GM23248 (cell line): ENCODE results near the gene PRH2. TPM values are rescaled to one million over a fixed set of nuclear protein-coding genes. Genes with fewer than 3 reads are reported as not detected.

ENCODE experiments used
- DNase-seq: peaks from one replicate; pipeline ENCODE4 v3.0.0-alpha.2; 2015
- H2AFZ ChIP-seq: fragments of 200-600 bp; sonication (generic); 2 replicates; pipeline ENCODE4 v1.6.1; 2016; ENCODE audit warnings: antibody characterized with exemption
- H3F3A ChIP-seq: fragments of 200-600 bp; sonication (generic); 2 replicates; pipeline ENCODE4 v1.6.1; 2016; ENCODE audit warnings: mild to moderate bottlenecking, antibody characterized with exemption, mixed run types; ENCODE audit not compliant: insufficient read depth
- H3K27ac ChIP-seq: fragments of 200-600 bp; sonication (generic); 2 replicates; pipeline ENCODE4 v1.5.1; 2016; ENCODE audit warnings: mild to moderate bottlenecking
- H3K27me3 ChIP-seq: fragments of 200-600 bp; sonication (generic); replicated peaks from 2 replicates; pipeline ENCODE4 v1.6.1; 2016; ENCODE audit warnings: mild to moderate bottlenecking; ENCODE audit not compliant: insufficient read depth
- H3K36me3 ChIP-seq: fragments of 200-600 bp; sonication (generic); 2 replicates; pipeline ENCODE4 v1.6.1; 2016; ENCODE audit warnings: low read depth, mild to moderate bottlenecking
- H3K4me1 ChIP-seq: fragments of 200-600 bp; sonication (generic); 2 replicates; pipeline ENCODE4 v1.6.1; 2016; ENCODE audit warnings: mild to moderate bottlenecking; ENCODE audit not compliant: insufficient read depth
- H3K4me2 ChIP-seq: fragments of 200-600 bp; sonication (generic); one replicate; pipeline ENCODE4 v1.6.1; 2016; ENCODE audit warnings: mild to moderate bottlenecking; ENCODE audit not compliant: unreplicated experiment
- H3K4me3 ChIP-seq: fragments of 200-600 bp; sonication (generic); 2 replicates; pipeline ENCODE4 v1.5.1; 2016; ENCODE audit warnings: mild to moderate bottlenecking
- H3K79me2 ChIP-seq: fragments of 200-600 bp; sonication (generic); 2 replicates; pipeline ENCODE4 v1.6.1; 2016; ENCODE audit warnings: mild to moderate bottlenecking; ENCODE audit not compliant: insufficient read depth
- H3K9ac ChIP-seq: fragments of 200-600 bp; sonication (generic); 2 replicates; pipeline ENCODE4 v1.6.1; 2016; ENCODE audit warnings: mild to moderate bottlenecking
- H3K9me2 ChIP-seq: fragments of 200-600 bp; sonication (generic); 2 replicates; pipeline ENCODE4 v1.6.1; 2016; ENCODE audit warnings: mixed run types, mild to moderate bottlenecking, moderate library complexity; ENCODE audit not compliant: insufficient read depth
- H3K9me3 ChIP-seq: fragments of 200-600 bp; sonication (generic); one replicate; pipeline ENCODE4 v1.6.1; 2017; ENCODE audit warnings: low read depth
- H4K20me1 ChIP-seq: fragments of 200-600 bp; sonication (generic); 2 replicates; pipeline ENCODE4 v1.6.0; 2016; ENCODE audit not compliant: insufficient read depth
- EZH2 ChIP-seq: fragments of 200-600 bp; sonication (generic); IDR thresholded peaks from 2 replicates; pipeline ENCODE4 v1.6.1; 2018; ENCODE audit warnings: antibody characterized with exemption, mild to moderate bottlenecking; ENCODE audit not compliant: insufficient read depth, poor library complexity, severe bottlenecking
- EZH2phosphoT487 ChIP-seq: fragments of 200-600 bp; sonication (generic); IDR thresholded peaks from 2 replicates; pipeline ENCODE4 v1.6.1; 2018; ENCODE audit warnings: antibody characterized with exemption, moderate library complexity, mild to moderate bottlenecking, low read depth; ENCODE audit not compliant: insufficient read depth
- WGBS, 2 experiments: methylation state at CpG; one replicate each; pipeline ENCODE4 v1.1.6; 2015 to 2017; ENCODE audit warnings: low lambda C conversion rate in 2 of 2, low coverage in 1 of 2; ENCODE audit errors: missing lambda C conversion rate in 2 of 2; 5-methylcytosine and 5-hydroxymethylcytosine counted together
- in situ Hi-C: fragments of 300-500 bp; cut with MboI; formaldehyde crosslinking; loops from 2 replicates; pipeline ENCODE4 v1.15.0; 2020
- polyA plus RNA-seq: library from polyadenylated mRNA; unstranded; fragments of >200 nt; fragmentation: Nextera tagmentation; extraction: Ambion mirVana; gene quantifications from 2 replicates; pipeline ENCODE4 v1.2.1, GENCODE V29; 2016
- total RNA-seq: library from RNA; depleted of rRNA; stranded (reverse); fragments of >200 nt; shearing (Covaris generic); gene quantifications from 2 replicates; pipeline ENCODE4 v1.2.3, GENCODE V29; 2014; rRNA removed

The PRH2 gene
- total RNA-seq (2.5 TPM in 1 of 2 replicates, not detected in the other), polyA plus RNA-seq (0.53 TPM in 1 of 2 replicates, not detected in the other)

GRCh38 chr12:10928746-10929286 is at the start of gene PRH2:
Gene PRH2 (plus strand): TSS chr12:10929236. CDS start chr12:10929274, 38 bp downstream.
- in situ Hi-C loops, result no loop called here
- 83 to 87% methylated on average over 5 of the region's 5 CpGs for WGBS, 2 experiments

DNA sequence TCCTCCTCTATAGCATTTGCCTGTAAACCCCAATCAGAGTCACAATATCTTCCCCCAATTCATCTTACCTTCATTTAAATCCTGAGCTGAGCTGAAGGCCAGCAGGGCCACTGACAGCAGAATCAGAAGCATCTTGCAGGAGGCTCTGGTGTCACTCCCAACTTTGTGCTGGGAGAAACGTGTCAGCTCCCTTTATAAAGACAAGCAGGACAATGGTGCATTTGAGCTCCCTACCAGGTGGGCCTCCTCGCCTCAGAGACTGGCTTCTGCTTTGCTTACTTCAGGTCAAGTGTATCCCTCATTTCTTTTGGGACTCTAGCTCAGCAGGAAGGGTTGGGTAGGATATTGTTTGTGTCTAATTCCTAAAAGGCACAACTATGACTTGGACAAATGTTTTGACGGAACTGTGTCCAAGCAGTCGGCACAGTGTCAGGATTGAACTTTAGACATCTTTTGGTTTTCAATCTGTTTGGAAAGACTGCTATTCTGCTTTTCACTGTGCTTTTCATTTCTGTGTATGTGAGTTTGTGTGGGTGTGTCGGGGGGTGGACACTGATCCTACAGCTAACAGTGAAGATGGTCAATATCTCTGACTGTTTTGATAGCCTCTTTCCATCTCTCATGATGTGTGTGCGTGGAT is 44.8 kb upstream of the PRH2 start, which contains the start of gene PRH1:
Gene PRH1 (minus strand): TSS at position 170 of the 640 bp plus-strand sequence. CDS start 38 bp downstream, at position 132.
- H3K4me2 ChIP-seq, result no peak within 1 kb of the TSS
- no peaks in the 10 kb centered on the region for H3K36me3 ChIP-seq
- H3K79me2 ChIP-seq, result no peaks in the 10 kb centered on the region
- H3F3A ChIP-seq, result no peaks in the 10 kb centered on the region
- no peak within 1 kb of the TSS for H3K9ac ChIP-seq
- no peak within 1 kb of the TSS for H3K4me3 ChIP-seq
- H3K27ac ChIP-seq, result no peak within 1 kb of the TSS
- H3K27me3 ChIP-seq, result no peaks in the 10 kb centered on the region
- H3K9me3 ChIP-seq, result no peaks in the 10 kb centered on the region
- H3K9me2 ChIP-seq, result no peaks in the 10 kb centered on the region
- TF ChIP-seq EZH2 (no peak), EZH2phosphoT487 (no peak)
- H3K4me1 ChIP-seq, result no peaks in the 10 kb centered on the region
- no peak for DNase-seq
- 93 to 94% methylated on average over 6 of the region's 6 CpGs for WGBS, 2 experiments
- in situ Hi-C loops, result no loop called here
- no peaks in the 10 kb centered on the region for H4K20me1 ChIP-seq
- H2AFZ ChIP-seq, result no peak within 1 kb of the TSS

More at GRCh38 chr12:10928746-10929286, at the start of gene PRH2:
- Histone ChIP-seq H3K9me3 (no peaks in the 10 kb centered on the region), H3F3A (no peaks in the 10 kb centered on the region), H3K79me2 (no peaks in the 10 kb centered on the region), H3K9ac (no peak within 1 kb of the TSS), H3K27me3 (no peaks in the 10 kb centered on the region), H2AFZ (no peak within 1 kb of the TSS), H3K36me3 (no peaks in the 10 kb centered on the region), H3K4me2 (no peak within 1 kb of the TSS), H3K4me1 (no peaks in the 10 kb centered on the region), H3K27ac (no peak within 1 kb of the TSS), H3K9me2 (no peaks in the 10 kb centered on the region; the same call in 1 of the 2 replicates), H3K4me3 (no peak within 1 kb of the TSS), H4K20me1 (no peaks in the 10 kb centered on the region)
- TF ChIP-seq EZH2 (no peak), EZH2phosphoT487 (no peak)
- no peak for DNase-seq

DNA sequence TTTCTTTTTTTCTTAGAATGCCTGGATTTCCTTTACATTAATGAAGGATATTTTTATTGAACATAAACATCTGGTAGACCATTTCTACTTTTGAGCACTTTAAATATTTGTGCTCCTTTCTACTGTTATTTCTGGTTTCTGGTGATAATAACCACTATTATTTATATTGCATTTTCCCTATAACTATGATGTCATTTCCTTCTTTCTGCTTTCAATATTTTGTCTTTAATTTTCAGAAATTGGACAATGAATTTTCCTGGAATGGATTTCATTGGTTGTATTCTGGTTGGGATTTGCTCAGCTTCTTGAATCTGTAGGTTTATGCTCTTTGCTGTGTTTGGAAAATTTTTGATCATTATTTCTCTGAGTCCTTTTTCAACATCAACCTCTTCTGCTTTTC is 39.8 kb upstream of the PRH2 start:
- no peak overlapping the region for H3K27ac ChIP-seq
- no peak overlapping the region for H2AFZ ChIP-seq
- no peak overlapping the region for H3K4me3 ChIP-seq
- TF ChIP-seq EZH2phosphoT487 (no peak), EZH2 (no peak)
- no peaks in the 10 kb centered on the region for H4K20me1 ChIP-seq
- no peak overlapping the region for H3K9ac ChIP-seq
- H3K79me2 ChIP-seq, result no peaks in the 10 kb centered on the region
- in situ Hi-C loops, result no loop called here
- H3K9me3 ChIP-seq, result no peaks in the 10 kb centered on the region
- no peaks in the 10 kb centered on the region for H3F3A ChIP-seq
- no peak for DNase-seq
- H3K4me2 ChIP-seq, result no peak overlapping the region
- H3K9me2 ChIP-seq, result no peaks in the 10 kb centered on the region
- H3K4me1 ChIP-seq, result no peaks in the 10 kb centered on the region
- no peaks in the 10 kb centered on the region for H3K27me3 ChIP-seq
- no peaks in the 10 kb centered on the region for H3K36me3 ChIP-seq

GRCh38 chr12:10891937-10892336 is 37.1 kb upstream of the PRH2 start:
- Histone ChIP-seq H3K9ac (no peak overlapping the region), H3K4me2 (no peak overlapping the region), H3K4me1 (no peaks in the 10 kb centered on the region), H3F3A (no peaks in the 10 kb centered on the region), H3K27me3 (no peaks in the 10 kb centered on the region), H3K9me3 (no peaks in the 10 kb centered on the region), H3K79me2 (no peaks in the 10 kb centered on the region), H3K27ac (no peak overlapping the region), H4K20me1 (no peaks in the 10 kb centered on the region), H3K4me3 (no peak overlapping the region), H3K36me3 (no peaks in the 10 kb centered on the region), H3K9me2 (no peaks in the 10 kb centered on the region), H2AFZ (no peak overlapping the region)
- whole genome bisulfite sequencing, 2 experiments, result 97 to 98% methylated on average over 2 of the region's 2 CpGs
- no peak for DNase-seq
- in situ Hi-C loops, result no loop called here
- TF ChIP-seq EZH2phosphoT487, result no peak
- no peak for TF ChIP-seq EZH2
